NCI-H345 treated with DMSO at 0.1 percent for 48 hours (cell line): ENCODE data around the gene ARSD.
"Not testable (repeated sequence)": the region's sequence is repeated elsewhere in the genome, so short reads cannot be mapped to it uniquely, and the experiment has no call there.

ENCODE experiments used
- DNase-seq: peaks from one replicate; lab custom pipeline; 2025; ENCODE audit not compliant: unreplicated experiment; lab: John Stamatoyannopoulos, UW

Gene ARSD

DNA sequence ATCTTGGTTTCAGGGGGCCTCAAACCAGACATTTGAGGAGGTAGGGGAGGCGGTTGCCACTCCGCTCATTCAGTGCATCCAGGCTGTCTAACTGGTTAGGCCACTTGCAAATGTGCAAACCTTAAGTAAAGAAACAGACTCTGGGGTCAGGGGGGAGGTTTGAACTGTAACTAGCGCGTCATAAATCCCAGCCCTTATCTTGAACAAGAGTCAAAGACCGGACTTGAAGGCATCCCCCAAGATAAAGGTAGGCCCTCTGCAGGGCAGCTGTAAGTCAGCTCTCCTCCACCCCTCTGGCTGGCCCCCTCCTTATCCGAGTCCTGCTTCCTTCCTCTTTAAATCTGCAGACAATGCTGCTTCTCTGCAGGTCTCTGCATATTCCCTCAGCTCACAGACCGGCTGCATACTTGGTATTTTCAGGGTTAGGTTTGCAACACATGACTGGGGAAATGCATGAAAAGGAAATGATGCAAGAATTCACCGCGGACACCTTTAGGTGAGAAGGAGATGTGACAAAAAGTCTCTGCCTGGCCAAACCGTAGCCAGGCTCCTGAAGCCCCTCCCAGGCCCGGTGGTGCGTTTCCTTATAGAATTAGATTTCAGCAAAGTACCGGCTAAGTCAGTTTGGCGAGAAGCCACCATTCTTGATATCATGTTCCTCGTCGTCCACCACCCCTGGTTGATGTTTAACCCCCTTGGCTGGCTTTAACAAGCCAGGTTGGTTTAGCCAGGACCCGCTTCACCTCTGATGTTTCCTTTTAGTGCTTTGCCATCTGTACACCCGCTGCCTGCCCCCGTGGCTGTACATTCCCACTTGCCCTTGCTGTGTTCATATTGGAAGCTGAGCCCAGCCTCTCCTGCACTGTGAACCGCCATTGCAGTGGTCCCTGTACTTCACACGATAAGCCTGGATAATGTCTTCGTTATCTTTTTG is 31.2 kb downstream of the ARSD start:
- DNase-seq: not testable (repeated sequence)

DNA sequence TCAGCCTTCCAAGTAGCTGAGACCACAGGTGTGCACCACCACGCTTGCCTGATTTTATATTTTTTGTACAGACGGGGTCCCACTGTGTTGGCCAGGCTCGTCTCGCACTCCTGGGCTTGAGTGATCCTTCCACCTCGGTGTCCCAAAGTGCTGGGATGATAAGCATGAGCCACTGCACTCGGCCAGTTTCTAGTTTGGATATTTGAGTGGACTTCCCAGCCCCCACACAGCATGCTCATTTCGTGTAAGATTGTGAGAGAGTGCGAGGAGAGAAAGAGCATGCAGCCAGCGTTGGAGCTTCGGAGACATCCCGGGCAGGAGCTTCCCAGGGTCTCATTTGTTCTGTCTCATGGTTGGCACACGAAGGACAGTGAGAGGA is 31.8 kb downstream of the ARSD start:
- no peak for DNase-seq

DNA sequence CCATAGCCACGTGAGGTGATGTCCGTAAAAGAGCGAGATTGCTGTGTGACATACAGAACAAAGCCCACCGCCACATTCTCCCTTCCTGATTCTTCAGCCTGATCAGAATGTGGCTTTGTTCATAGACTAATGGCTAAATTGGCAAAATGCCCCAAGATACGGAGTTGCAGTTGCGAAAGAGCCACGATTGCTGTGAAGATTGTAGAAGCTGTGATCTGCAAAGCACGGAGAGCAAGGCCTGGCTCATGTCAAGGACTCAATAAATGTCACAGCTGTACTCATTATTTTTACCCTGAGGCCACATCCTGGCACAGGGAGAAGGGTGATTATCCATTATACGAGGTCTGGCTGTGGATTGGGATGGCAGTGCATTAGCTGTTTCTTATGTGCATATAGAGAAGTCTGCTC is 34.2 kb downstream of the ARSD start:
- DNase-seq: no peak

DNA sequence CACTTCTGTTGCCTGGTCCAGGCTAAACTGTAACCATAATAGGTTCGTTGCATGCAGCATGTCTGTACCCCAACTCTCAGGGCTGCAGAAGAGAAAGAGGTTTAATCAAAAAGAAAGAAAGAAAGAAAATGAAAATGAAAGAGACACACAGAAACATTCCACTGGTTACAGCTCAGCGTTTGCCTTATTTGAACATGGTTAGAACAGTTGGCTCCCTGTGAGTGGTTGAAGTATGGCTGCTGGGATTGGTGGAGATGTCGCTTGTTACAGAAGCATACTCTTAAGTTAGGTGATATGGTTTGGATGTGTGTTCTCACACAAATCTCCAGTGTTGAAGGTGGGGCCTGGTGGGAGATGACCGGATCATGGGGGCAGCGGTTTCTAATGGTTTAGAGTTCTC is 36.3 kb downstream of the ARSD start:
- DNase-seq: no peak

DNA sequence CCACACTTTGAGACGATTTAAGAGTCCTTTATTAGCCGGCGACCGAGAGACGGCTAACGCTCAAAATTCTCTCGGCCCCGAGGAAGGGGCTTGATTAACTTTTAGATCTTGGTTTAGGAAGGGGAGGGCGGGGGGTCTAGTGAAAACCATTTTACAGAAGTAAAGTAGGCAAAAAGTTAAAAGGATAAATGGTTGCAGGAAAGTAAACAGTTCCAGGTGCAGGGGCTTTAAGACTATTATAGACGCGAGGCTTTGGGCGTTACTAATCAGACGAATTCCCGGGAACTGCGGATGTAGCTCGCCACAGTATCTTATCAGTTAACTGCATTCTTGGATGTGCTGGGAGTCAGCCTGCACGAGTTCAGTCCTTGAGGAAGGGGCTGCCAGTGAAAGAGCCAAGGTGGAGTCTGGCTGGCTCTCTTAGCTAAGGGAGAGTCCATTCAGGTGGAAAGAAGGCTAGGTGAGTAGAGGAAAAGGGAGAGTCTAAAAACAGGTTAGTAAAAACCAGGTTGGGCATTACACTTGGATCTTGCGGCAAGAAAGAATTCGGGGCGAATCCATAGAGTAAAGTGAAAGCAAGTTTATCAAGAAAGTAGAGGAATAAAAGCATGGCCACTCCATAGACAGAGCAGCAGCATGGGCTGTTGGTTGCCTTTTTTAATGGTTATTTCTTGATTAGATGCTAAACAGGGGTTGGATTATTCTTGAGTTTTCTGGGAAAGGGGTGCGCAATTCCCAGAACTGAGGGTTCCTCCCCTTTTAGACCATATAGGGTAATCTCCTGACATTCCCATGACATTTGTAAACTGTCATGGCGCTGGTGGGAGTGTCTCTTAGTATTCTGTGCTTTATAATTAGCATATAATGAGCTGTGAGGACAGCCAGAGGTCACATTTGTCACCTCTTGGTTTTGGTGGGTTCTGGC is 38.3 kb downstream of the ARSD start:
- DNase-seq: not testable (repeated sequence)

DNA sequence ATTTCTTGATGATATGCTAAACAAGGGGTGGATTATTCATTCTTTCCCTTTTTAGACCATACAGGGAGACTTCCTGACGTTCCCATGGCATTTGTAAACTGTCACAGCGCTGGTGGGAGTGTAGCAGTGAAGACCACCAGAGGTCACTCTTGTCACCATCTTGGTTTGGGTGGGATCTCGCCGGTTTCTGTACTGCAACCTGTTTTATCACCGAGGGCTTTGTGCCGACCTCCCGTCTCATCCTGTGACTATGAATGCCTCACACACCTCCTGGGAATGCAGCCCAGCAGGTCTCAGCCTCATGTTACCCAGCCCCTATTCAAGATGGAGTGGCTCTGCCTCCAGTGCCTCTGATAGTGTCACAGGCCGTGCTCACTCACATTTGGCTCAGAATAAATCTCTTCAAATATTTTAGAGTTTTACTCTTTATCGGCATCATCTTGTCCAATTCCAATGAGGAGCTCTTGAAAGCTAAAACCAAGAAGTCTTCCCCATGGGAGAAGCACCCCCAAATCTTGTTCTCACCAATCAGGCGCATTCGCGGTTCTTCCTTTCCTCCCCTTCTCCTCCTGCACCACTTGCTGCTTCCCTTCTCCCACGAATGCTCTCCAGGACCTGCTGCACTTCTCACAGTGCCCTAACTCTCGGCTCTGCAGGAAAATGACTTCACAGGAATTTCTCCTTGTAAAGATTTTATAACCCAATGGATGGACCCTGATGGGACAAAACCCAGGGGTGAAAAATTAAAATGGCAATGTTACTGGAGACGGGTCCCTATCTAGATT is 39.2 kb downstream of the ARSD start:
- not testable (repeated sequence) for DNase-seq

DNA sequence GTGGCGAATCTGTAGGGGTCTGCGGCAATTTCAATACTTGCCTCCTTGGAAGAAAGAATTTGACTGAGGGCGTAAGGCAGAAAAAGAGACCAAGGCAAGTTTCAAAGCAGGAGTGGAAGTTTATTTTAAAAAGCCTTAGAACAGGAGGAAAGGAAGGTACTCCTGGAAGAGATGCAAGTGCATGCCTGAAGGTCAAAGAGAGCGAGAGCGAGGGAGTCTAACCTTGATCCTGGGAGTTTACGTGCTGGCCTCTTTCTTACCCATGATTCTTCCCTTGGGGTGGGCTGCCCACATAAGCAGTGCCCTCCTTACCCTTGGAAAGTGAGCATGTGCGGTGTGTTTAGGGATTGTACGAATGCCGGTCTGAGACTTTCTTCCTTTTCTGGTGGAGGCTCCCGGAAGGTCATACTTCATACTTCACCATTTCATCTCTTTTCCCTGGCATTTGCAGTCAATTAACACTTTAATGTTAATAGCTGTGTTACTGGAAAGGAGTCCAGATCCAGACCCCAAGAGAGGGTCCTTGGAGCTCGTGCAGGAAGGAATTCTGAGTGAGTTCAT is 40.0 kb downstream of the ARSD start:
- DNase-seq: no peak

DNA sequence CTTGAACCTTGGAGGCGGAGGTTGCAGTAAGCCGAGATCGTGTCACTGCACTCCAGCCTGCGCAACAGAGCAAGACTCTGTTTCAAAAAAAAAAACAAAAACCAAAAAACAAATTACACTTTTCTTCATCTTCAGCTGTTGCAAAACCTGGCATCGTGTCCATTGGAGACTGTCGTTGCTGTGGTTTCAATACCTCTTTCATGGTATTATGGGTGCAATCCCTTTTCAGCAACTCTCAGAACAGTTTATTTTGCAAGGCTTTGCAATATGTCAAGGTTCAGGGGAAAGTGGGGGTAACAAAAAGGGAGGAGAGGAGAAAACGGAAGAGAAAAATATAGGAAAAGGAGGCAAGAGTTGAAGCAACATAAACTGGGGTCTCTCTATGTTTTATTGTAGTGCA is 40.8 kb downstream of the ARSD start:
- no peak for DNase-seq

DNA sequence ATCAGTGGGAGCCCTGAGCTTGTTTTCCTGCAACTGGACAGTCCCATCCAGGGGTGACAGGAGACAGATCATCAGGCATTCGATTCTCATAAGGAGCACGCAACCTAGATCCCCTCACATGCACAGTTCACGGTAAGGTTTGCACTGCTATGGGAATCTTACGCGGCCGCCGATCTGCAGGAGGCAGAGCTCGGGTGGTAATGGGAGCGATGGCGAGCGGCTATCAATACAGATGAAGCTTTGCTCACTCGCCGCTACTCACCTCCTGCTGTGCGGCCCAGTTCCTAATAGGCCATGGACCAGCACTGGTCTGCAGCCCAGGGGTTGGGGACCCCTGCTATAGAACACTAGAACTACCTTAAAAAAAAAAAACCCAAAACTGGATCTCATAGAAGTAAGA is 45.4 kb downstream of the ARSD start:
- DNase-seq: no peak

DNA sequence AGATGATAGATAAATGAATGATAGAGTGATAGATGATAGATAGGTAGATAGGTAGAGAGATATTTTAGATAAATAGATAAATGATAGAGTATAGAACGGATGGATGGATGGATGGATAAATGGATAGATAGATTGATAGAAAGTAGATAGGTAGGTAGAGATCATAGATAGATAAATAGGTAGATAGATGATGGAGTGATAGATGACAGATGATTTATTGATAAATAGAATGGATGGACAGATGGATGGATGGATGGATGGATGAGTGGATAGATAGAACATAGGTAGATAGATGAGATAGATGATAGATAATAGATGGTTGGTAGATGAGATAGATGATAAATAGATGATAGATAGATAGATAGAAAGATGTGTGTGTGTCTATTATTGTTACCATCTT is 49.5 kb downstream of the ARSD start:
- no peak for DNase-seq

DNA sequence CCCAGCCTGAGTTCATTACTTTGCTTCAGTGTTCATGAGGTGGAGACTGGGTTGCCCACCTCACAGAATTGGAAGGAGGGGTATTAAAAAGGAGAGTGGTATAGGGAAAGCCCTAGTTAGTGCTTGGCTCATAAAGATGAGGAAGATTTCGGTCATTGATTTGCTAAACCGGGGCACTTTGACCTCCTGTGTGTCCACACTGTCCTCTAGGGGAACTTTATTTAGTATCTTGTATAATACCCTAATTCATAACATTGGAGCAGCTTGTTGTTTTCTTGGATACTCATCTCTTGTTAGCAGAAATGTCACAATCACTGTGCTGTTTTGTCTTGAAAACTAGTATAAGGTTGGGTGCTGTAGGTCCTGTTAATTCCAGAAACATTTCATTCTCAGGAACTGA is 50.6 kb downstream of the ARSD start:
- no peak for DNase-seq

DNA sequence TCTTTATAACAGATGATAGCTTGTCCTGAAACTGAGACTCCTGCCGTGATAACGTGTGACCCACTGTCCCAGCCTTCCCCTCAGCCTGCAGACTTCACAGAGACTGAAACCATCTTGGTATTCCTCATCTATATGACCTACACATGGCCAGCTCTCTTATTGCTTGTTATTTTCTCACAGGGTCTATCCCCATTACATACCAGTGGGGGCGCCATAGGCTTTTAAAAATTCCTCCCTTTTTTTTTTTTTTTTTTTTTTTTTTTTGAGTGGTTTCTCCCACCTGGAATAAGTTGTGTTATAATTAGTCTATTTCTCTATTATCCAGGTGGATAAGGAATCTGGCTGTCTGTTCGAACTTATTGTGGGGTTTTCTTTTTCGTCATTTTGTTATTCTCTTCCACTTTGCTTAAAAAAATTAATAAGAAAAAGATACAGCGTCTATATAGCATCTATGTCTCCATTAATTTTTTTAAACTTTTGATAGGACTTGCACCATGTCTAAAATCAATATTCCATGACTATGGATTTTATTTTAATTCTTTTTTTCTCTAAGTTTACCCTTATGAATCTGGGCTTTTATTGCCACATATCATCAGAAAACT is 53.2 kb downstream of the ARSD start:
- no peak for DNase-seq

DNA sequence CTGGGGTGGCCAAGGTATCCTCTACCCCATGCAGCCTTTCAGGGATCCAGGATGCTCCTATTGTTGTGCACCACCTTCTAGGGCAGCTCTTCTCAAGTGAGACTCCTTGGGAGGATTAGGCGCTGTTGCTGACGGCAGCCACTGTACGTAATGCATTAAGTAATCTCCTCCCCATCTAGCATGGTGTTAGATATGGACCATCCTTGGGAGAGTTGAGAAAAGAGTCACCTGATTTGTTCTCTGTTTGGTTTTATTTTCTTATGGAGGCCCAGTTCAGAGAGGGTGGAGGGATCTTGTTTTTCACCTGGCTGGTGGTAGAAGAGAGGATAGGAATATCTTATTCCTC is 54.0 kb downstream of the ARSD start:
- DNase-seq: no peak

DNA sequence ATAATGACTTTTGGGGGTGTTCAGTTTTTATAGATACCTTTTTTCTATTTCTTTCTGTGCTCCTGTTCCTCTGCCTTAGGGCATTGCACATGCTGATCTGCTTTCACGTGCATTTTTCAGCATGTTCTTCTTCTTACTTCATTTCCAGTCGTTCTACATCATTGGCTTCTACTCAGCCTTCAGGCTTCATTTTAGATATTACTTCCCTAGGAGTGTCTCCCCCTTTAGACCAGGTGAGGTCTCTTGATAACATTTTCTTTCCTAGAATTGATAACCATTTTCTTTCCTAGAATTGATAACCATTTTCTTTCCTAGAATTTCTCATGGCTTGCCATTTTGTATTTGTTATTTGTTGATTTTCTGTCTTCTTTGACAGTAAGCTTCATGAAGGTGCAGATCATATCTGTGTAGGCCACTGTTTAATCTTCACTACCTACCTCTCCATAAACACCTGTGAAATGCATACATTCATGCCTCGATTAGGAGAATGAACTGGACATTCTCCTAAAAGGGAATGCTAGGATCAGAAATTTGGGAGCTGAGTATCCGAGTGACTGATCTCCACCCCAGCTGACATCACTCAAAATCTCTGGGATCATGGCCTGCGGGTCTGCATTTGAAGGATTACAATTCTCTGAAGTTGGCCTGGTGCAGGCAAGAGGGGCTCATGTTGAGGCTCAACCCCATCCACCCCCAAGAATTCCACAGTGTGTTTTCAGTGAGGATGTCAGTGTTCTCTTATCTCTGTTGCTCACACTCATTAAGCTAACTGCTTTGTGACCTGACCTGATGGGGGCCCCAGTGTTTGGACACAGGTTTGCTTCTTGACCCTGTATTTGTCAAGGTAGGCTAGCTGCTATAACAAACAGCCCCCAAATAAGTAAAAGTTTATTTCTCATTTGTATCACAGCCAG is 54.7 kb downstream of the ARSD start:
- DNase-seq: no peak

DNA sequence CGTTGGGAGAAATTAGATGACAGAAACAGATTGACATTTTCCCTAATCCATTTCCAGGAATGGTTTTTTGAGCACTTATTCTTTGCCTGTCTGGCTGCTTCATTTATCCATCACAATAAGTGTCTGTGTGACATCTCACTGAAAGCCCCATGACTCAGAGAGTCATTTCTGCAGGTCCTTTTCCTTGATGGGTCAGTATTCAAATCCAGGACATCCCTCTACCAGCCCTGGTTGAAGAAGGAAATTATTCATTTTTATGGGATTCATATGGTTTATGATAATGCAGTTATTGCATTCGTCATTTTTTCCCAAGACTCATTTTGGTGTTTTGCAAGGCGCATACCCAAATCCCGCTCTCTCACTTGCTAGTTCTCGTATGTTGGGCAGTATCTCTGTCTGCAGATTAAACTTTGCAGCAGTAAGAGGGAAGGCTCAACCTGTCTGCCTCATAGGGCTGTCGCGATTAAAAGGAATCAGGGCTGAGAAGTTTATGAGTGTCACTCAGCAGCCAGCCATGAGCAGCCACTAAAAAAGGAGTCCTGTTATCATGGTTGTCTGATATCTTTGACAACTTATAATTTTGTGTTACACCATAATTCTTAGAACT is 56.4 kb downstream of the ARSD start:
- DNase-seq: no peak

DNA sequence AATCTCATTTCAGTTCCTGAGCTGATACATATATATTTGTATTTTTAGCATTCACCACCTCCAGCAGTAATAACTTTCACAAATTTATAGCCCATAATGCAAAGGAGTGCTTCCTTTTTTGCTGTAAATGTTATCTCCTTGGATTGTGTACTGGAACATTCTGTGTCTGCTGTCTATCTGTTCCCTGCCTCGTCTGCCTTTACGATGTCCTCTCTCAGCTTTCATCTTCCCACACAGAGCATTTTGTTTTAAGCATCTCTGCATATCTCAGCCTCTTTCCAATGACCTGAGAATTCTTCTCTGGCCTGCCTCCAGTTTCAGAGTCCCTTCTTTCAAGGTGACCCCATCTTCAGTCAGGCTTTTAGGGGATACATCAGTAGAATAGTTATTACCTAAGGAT is 57.3 kb downstream of the ARSD start:
- no peak for DNase-seq

DNA sequence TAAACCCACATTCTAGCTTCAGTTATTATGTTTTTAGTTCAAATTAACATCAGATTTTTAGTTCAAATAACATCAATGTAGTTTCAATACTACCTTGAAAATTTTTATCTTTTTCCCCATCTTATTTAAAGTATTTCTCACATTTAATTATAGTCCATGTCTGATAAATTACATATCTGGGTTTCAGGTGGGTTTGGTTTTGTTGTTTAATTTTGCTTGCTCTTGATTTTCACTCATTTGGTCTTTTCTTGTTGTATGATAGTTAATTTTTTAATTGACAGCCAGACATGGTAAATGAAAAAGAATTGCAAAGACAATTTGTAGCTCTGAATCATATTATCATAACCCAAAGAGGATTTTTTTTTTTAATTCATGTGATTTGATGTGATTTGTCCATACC is 58.5 kb downstream of the ARSD start:
- DNase-seq: no peak

DNA sequence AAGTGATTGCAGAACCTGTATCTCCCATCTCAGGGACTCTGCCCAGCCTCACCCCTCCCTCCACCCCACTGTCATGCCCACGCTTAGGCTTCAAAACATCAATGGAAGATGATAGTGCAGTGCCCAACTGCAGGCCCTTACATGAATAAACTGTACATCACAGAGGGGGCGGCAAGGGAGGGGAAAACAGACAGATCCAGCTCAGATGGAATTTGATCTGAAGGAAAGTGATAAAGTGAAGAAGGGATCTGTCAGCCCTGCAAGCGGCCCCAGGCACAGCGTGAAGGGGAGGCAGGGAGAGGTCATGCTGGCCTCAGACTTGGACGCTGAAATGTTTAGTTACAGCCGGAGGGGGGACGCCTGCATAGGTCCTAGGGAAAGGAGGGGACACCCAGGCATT is 61.9 kb downstream of the ARSD start:
- DNase-seq: no peak

DNA sequence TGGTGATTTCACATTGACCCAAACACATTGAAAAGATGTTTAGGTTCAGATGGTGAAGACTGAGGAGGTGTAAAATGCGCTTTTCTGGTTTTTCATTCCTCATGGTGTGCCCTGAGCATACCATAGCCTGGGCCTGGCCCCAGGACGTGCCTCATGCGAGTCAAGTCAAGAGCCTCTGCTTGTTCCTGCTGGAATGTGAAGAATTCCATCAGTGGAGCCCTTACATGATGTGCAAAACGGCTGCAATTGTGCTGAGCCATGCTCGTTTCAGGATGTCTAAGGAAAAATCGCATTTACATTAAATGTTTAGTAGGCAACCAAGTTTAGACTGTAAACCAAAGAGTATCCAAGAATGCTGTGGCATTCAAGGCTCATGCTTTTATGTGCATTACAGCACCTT is 65.5 kb downstream of the ARSD start:
- no peak for DNase-seq
